DOHH2 (cell line): ENCODE measurements around the gene IRAK2.

Source experiments
- EZH2phosphoT487 ChIP-seq: fragments of 200-600 bp; sonication (generic); IDR thresholded peaks from 2 replicates; pipeline ENCODE4 v1.6.1; 2017; ENCODE audit warnings: borderline replicate concordance, mild to moderate bottlenecking, antibody characterized with exemption, low read length, moderate library complexity, mixed read lengths
- TF ChIP-seq, protein P1 (sequence below): fragments of 200-600 bp; sonication (generic); IDR thresholded peaks from one replicate; pipeline ENCODE4 v1.5.1; 2014; ENCODE audit warnings: antibody characterized with exemption, mild to moderate bottlenecking, low read depth, low read length; ENCODE audit not compliant: poor library complexity, severe bottlenecking

GRCh38 chr3:10154335-10155122, 10.2 kb upstream of the IRAK2 start:
- TF ChIP-seq, protein P1, sequence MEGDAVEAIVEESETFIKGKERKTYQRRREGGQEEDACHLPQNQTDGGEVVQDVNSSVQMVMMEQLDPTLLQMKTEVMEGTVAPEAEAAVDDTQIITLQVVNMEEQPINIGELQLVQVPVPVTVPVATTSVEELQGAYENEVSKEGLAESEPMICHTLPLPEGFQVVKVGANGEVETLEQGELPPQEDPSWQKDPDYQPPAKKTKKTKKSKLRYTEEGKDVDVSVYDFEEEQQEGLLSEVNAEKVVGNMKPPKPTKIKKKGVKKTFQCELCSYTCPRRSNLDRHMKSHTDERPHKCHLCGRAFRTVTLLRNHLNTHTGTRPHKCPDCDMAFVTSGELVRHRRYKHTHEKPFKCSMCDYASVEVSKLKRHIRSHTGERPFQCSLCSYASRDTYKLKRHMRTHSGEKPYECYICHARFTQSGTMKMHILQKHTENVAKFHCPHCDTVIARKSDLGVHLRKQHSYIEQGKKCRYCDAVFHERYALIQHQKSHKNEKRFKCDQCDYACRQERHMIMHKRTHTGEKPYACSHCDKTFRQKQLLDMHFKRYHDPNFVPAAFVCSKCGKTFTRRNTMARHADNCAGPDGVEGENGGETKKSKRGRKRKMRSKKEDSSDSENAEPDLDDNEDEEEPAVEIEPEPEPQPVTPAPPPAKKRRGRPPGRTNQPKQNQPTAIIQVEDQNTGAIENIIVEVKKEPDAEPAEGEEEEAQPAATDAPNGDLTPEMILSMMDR = no peak
- TF ChIP-seq EZH2phosphoT487 = no peak
